GM19035 (cell line): ENCODE results near the gene PDGFRA.
"Not testable (repeated sequence)": the region's sequence is repeated elsewhere in the genome, so short reads cannot be mapped to it uniquely, and the experiment has no call there.

Source experiments
- ATAC-seq: cut with Tn5 transposase; IDR thresholded peaks from one replicate; pipeline ENCODE4 v1.9.1; 2021; ENCODE audit not compliant: unreplicated experiment

PDGFRA gene

GRCh38 chr4:54227256-54228055 lies 1.6 kb upstream of the PDGFRA start:
- no peak for ATAC-seq

- no peak for ATAC-seq
Measured at GRCh38 chr4:54228056-54228527, 1.0 kb upstream of the PDGFRA start.

- ATAC-seq, result no peak
Measured at GRCh38 chr4:54228546-54228945, 547 bp upstream of the PDGFRA start.

GRCh38 chr4:54229631-54230483 lies 764 bp downstream of the PDGFRA start:
- ATAC-seq, result no peak

- ATAC-seq, result no peak
Measured at GRCh38 chr4:54230484-54231418, 1.7 kb downstream of the PDGFRA start.

GRCh38 chr4:54231419-54231767 lies 2.3 kb downstream of the PDGFRA start:
- ATAC-seq, result no peak

- no peak for ATAC-seq
Measured at GRCh38 chr4:54231768-54232688, 2.9 kb downstream of the PDGFRA start.

- peak; percentile 92 for ATAC-seq
Measured at GRCh38 chr4:54233277-54233696, 4.2 kb downstream of the PDGFRA start.

- ATAC-seq, result peak; percentile 61
Measured at GRCh38 chr4:54233697-54234496, 4.8 kb downstream of the PDGFRA start.

- no peak for ATAC-seq
Measured at GRCh38 chr4:54234497-54235205, 5.6 kb downstream of the PDGFRA start.

- not testable (repeated sequence) for ATAC-seq
Measured at GRCh38 chr4:54236316-54236715, 7.2 kb downstream of the PDGFRA start.

- ATAC-seq, result no peak
Measured at GRCh38 chr4:54237770-54238169, 8.7 kb downstream of the PDGFRA start.

GRCh38 chr4:54238389-54238788 lies 9.3 kb downstream of the PDGFRA start:
- ATAC-seq, result no peak

- ATAC-seq, result not testable (repeated sequence)
Measured at GRCh38 chr4:54241268-54241823, 12.3 kb downstream of the PDGFRA start.

GRCh38 chr4:54243541-54243940 lies 14.4 kb downstream of the PDGFRA start:
- not testable (repeated sequence) for ATAC-seq

GRCh38 chr4:54252312-54252711 lies 23.2 kb downstream of the PDGFRA start:
- not testable (repeated sequence) for ATAC-seq

- no peak for ATAC-seq
Measured at GRCh38 chr4:54254116-54254914, 25.2 kb downstream of the PDGFRA start.
